ENCODE measurements around the gene ZNF528.

Gene ZNF528

DNA sequence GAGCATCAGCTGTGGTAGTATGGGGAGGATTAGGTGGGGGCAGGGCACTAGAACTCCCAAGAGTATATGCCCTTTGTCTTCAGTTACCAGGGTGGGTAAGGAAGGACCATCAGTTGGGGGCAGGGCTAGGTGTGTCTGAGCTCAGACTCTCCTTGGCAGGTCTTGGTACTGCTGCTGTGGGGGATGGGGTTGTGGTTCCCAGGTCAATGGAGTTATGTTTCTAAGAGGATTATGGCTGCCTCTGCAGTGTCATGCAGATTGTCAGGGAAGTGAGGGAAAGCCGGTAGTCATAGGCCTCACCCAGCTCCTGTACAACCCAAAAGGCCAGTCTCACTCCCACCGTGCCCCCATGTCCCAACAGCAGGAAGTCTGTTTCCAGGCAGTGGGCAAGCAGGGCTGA lies 46.9 kb downstream of the ZNF528 start:
- no peak for DNase-seq (ENCODE audit: low read depth)
- no peak for TF ChIP-seq POLR2A (IDR thresholded peaks at IDR 0.05; ENCODE audit: extremely low read depth, insufficient read length)
- no peak for TF ChIP-seq MAX (IDR thresholded peaks at IDR 0.05; ENCODE audit: low read depth, low read length)
- TF ChIP-seq, protein P1, sequence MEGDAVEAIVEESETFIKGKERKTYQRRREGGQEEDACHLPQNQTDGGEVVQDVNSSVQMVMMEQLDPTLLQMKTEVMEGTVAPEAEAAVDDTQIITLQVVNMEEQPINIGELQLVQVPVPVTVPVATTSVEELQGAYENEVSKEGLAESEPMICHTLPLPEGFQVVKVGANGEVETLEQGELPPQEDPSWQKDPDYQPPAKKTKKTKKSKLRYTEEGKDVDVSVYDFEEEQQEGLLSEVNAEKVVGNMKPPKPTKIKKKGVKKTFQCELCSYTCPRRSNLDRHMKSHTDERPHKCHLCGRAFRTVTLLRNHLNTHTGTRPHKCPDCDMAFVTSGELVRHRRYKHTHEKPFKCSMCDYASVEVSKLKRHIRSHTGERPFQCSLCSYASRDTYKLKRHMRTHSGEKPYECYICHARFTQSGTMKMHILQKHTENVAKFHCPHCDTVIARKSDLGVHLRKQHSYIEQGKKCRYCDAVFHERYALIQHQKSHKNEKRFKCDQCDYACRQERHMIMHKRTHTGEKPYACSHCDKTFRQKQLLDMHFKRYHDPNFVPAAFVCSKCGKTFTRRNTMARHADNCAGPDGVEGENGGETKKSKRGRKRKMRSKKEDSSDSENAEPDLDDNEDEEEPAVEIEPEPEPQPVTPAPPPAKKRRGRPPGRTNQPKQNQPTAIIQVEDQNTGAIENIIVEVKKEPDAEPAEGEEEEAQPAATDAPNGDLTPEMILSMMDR (IDR thresholded peaks at IDR 0.05; ENCODE audit: low read depth, low read length), result no peak
- TF ChIP-seq MYC (IDR thresholded peaks at IDR 0.05; ENCODE audit: low read depth, low read length), result no peak
- no peak overlapping the region for H3K4me3 ChIP-seq (ENCODE audit: low read depth, low read length)

DNA sequence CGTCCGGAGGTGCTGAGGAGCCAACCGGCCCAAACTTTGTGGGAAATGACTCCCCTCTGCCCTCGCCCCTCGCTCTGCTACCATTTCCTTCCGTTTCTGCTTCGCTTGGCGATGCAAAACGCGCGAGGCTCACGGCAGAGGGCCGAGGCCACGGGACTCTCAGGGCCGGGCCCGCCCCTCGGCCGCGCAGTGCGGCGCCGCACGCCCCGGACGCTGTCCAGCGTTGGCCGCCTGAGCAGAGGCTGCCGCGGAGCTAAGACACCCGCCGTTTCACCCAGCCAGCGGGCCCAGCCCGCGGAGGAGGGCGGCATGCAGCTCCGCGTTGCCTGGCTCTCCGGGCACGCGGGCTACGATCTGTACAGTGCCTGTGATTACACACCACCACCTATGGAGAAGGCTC lies 53.6 kb downstream of the ZNF528 start:
- DNase-seq (ENCODE audit: low read depth), result no peak
- H3K4me3 ChIP-seq (ENCODE audit: low read depth, low read length), result no peak overlapping the region
- TF ChIP-seq MAX (IDR thresholded peaks at IDR 0.05; ENCODE audit: low read depth, low read length) (no peak), MYC (IDR thresholded peaks at IDR 0.05; ENCODE audit: low read depth, low read length) (no peak), POLR2A (IDR thresholded peaks at IDR 0.05; ENCODE audit: extremely low read depth, insufficient read length) (no peak)
- TF ChIP-seq, protein P1 (IDR thresholded peaks at IDR 0.05; ENCODE audit: low read depth, low read length), result no peak

- no peak for DNase-seq (ENCODE audit: low read depth)
Measured at GRCh38 chr19:52453324-52454094, 55.9 kb downstream of the ZNF528 start, which contains the start of gene ZNF578. Gene ZNF578 (plus strand): TSS chr19:52453553. CDS start chr19:52501846, 48,293 bp downstream.

GRCh38 chr19:52464798-52465470 lies 67.3 kb downstream of the ZNF528 start:
- peak; percentile 57 for DNase-seq (ENCODE audit: low read depth)
- no peak overlapping the region for H3K4me3 ChIP-seq (ENCODE audit: low read depth, low read length)
- TF ChIP-seq MYC (IDR thresholded peaks at IDR 0.05; ENCODE audit: low read depth, low read length) (no peak), POLR2A (IDR thresholded peaks at IDR 0.05; ENCODE audit: extremely low read depth, insufficient read length) (no peak), MAX (IDR thresholded peaks at IDR 0.05; ENCODE audit: low read depth, low read length) (no peak)
- TF ChIP-seq, protein P1 (IDR thresholded peaks at IDR 0.05; ENCODE audit: low read depth, low read length), result peak; percentile 19

More at GRCh38 chr19:52453324-52454094, 55.9 kb downstream of the ZNF528 start, which contains the start of gene ZNF578:
- TF ChIP-seq POLR2A (IDR thresholded peaks at IDR 0.05; ENCODE audit: extremely low read depth, insufficient read length) (no peak), MAX (IDR thresholded peaks at IDR 0.05; ENCODE audit: low read depth, low read length) (no peak), MYC (IDR thresholded peaks at IDR 0.05; ENCODE audit: low read depth, low read length) (no peak)
- TF ChIP-seq, protein P1 (IDR thresholded peaks at IDR 0.05; ENCODE audit: low read depth, low read length), result no peak
- H3K4me3 ChIP-seq (ENCODE audit: low read depth, low read length), result no peak within 1 kb of the TSS
